B cell (primary cell): ENCODE measurements around the gene FAM217A. TPM values are rescaled to one million over a fixed set of nuclear protein-coding genes. Genes with fewer than 3 reads are reported as not detected.

Experiments
- ATAC-seq: fragments of 200-7000 bp; cut with Tn5 transposase; one replicate; pipeline ENCODE4 v1.10.0; 2021; ENCODE audit warnings: low read depth, mild to moderate bottlenecking, moderate number of reproducible peaks, moderate library complexity
- CTCF ChIA-PET: fragments of 350-600 bp; sonication (Branson Sonifier 250); formaldehyde crosslinking; loops from one replicate; lab custom pipeline; 2021; ENCODE audit warnings: antibody characterized with exemption, inconsistent platforms; lab: Charles Lee
- POLR2A ChIA-PET: fragments of 350-600 bp; sonication (Branson Sonifier 250); formaldehyde crosslinking; loops from one replicate; lab custom pipeline; 2021; ENCODE audit warnings: antibody characterized with exemption; lab: Charles Lee
- DNase-seq: peaks from one replicate; pipeline ENCODE4 v3.0.0; 2013
- H2AFZ ChIP-seq: 2 replicates; pipeline ENCODE4 v1.6.1; 2012; ENCODE audit warnings: mild to moderate bottlenecking, low read depth, low read length; ENCODE audit not compliant: insufficient read depth, poor library complexity, severe bottlenecking
- H3K27ac ChIP-seq, 2 donors: 1 replicate in 1 of 2; 2 replicates in 1 of 2; pipeline ENCODE4 v1.5.1; 2012 to 2013; ENCODE audit warnings: low read length in 2 of 2, mild to moderate bottlenecking in 2 of 2, moderate library complexity in 1 of 2
- H3K27me3 ChIP-seq, 4 experiments: fragments of 200-600 bp in 1 of 4; sonication (generic) in 1 of 4; replicated peaks in 1 of 4; 1 replicate in 2 of 4; 2 replicates in 2 of 4; pipeline versions ENCODE4 v1.6.1 to v1.7.0; 2013 to 2016; ENCODE audit warnings: low read length in 3 of 4, mild to moderate bottlenecking in 2 of 4, mixed read lengths in 1 of 4, moderate library complexity in 1 of 4; ENCODE audit not compliant: insufficient read depth in 4 of 4, control insufficient read depth in 3 of 4; ENCODE audit errors: control extremely low read depth in 1 of 4
- H3K36me3 ChIP-seq, 2 experiments: replicated peaks in 1 of 2; 1 replicate in 1 of 2; 2 replicates in 1 of 2; pipeline versions ENCODE4 v1.6.1 to v1.7.1; 2013; ENCODE audit warnings: low read length in 1 of 2; ENCODE audit not compliant: insufficient read depth in 2 of 2, control insufficient read depth in 1 of 2; ENCODE audit errors: control extremely low read depth in 1 of 2, extremely low read depth in 1 of 2
- H3K4me1 ChIP-seq, 2 donors: fragments of 200-600 bp in 1 of 2; sonication (generic) in 1 of 2; 1 replicate in 1 of 2; 2 replicates in 1 of 2; pipeline versions ENCODE4 v1.5.1 to v1.6.1; 2013 to 2017; ENCODE audit warnings: low read length in 2 of 2; ENCODE audit not compliant: control insufficient read depth in 2 of 2, insufficient read depth in 2 of 2
- H3K4me2 ChIP-seq: replicated peaks from 2 replicates; pipeline ENCODE3; 2012; ENCODE audit warnings: mild to moderate bottlenecking, low read depth, low read length; ENCODE audit not compliant: poor library complexity, severe bottlenecking
- H3K4me3 ChIP-seq, 5 experiments: fragments of 200-600 bp in 1 of 5; sonication (generic) in 1 of 5; 1 replicate in 3 of 5; 2 replicates in 2 of 5; pipeline versions ENCODE4 v1.5.1 to v1.7.0; 2011 to 2016; ENCODE audit warnings: low read length in 4 of 5, mild to moderate bottlenecking in 4 of 5, low read depth in 2 of 5, control low read depth in 1 of 5, moderate library complexity in 1 of 5; ENCODE audit not compliant: insufficient read depth in 1 of 5; ENCODE audit errors: control extremely low read depth in 1 of 5, extremely low read depth in 1 of 5
- H3K79me2 ChIP-seq: fragments of 200-600 bp; sonication (generic); one replicate; pipeline ENCODE4 v1.6.0; 2016; ENCODE audit warnings: low read length; ENCODE audit not compliant: control insufficient read depth, insufficient read depth
- H3K9ac ChIP-seq: fragments of 200-600 bp; sonication (generic); 2 replicates; pipeline ENCODE4 v1.6.1; 2017; ENCODE audit warnings: mild to moderate bottlenecking, low read length, moderate library complexity
- H3K9me3 ChIP-seq, 3 donors: one replicate each; pipeline versions ENCODE4 v1.6.1 to v1.7.1; 2013; ENCODE audit warnings: low read length in 2 of 3; ENCODE audit not compliant: control insufficient read depth in 2 of 3, insufficient read depth in 1 of 3; ENCODE audit errors: control extremely low read depth in 1 of 3
- H4K20me1 ChIP-seq: 2 replicates; pipeline ENCODE4 v1.6.0; 2012; ENCODE audit warnings: mild to moderate bottlenecking, low read length; ENCODE audit not compliant: insufficient read depth, control insufficient read depth, poor library complexity, severe bottlenecking
- H3K27ac Mint-ChIP-seq: one replicate; pipeline ENCODE4 v1.8.0; 2021; ENCODE audit warnings: mixed read lengths
- H3K27me3 Mint-ChIP-seq: one replicate; pipeline ENCODE4 v1.8.0; 2021; ENCODE audit warnings: mixed read lengths
- H3K4me1 Mint-ChIP-seq: one replicate; pipeline ENCODE4 v1.8.0; 2021; ENCODE audit warnings: mixed read lengths
- H3K4me3 Mint-ChIP-seq: one replicate; pipeline ENCODE4 v1.8.0; 2021; ENCODE audit warnings: mixed read lengths
- H3K9me3 Mint-ChIP-seq: one replicate; pipeline ENCODE4 v1.8.0; 2022; ENCODE audit warnings: mixed read lengths; ENCODE audit not compliant: insufficient read depth
- CTCF ChIP-seq: fragments of 200-600 bp; IDR thresholded peaks from one replicate; pipeline ENCODE4 v1.8.0; 2022; ENCODE audit warnings: antibody characterized with exemption, mild to moderate bottlenecking
- EZH2 ChIP-seq: IDR thresholded peaks from 2 replicates; pipeline ENCODE4 v1.6.1; 2012; ENCODE audit warnings: borderline replicate concordance, low read depth, mild to moderate bottlenecking, moderate library complexity, low read length; ENCODE audit not compliant: insufficient read depth, poor library complexity, severe bottlenecking
- WGBS: methylation state at CpG from one replicate; pipeline ENCODE4 v1.1.5; 2013; ENCODE audit warnings: missing lambda C conversion rate; ENCODE audit not compliant: insufficient coverage; 5-methylcytosine and 5-hydroxymethylcytosine counted together
- intact Hi-C: fragments of 100-400 bp; cut with micrococcal nuclease; formaldehyde crosslinking; loops from one replicate; pipeline ENCODE4 v1.10.0; 2022
- polyA plus RNA-seq: library from polyadenylated mRNA; depleted of rRNA; stranded (reverse); fragments of >200 nt; gene quantifications from 2 replicates; pipeline ENCODE4 v1.2.3, GENCODE V29; 2012
- total RNA-seq, 2 donors: library from RNA; stranded (reverse); fragments of 120-200 nt in 1 of 2; gene quantifications; 1 replicate in 1 of 2; 2 replicates in 1 of 2; pipeline versions ENCODE4 v1.2.3 to v1.2.4, GENCODE V29; 2013 to 2022

The FAM217A gene
- total and polyA plus RNA-seq, 2 donors (not counting 1 experiment from before 2014, with no cell fraction given) = not detected

GRCh38 chr6:4105980-4106536 is 27.1 kb upstream of the FAM217A start:
- TF ChIP-seq EZH2 (no peak), CTCF (no peak)
- Mint-ChIP-seq H3K27ac (no peak overlapping the region), H3K27me3 (no peaks in the 10 kb centered on the region), H3K4me3 (no peak overlapping the region), H3K9me3 (no peaks in the 10 kb centered on the region), H3K4me1 (no peaks in the 10 kb centered on the region)
- Histone ChIP-seq H3K27me3 (peaks cover 0 to 2% (median 0%) of the 10 kb centered on the region in 4 experiments), H3K4me2 (no peak overlapping the region), H3K9me3 (no peaks in the 10 kb centered on the region), H4K20me1 (no peaks in the 10 kb centered on the region), H3K9ac (no peak overlapping the region), H3K4me1 (no peaks in the 10 kb centered on the region), H3K27ac (no peak overlapping the region), H3K4me3 (no peak overlapping the region), H3K79me2 (no peaks in the 10 kb centered on the region), H2AFZ (no peak overlapping the region), H3K36me3 (no peaks in the 10 kb centered on the region)
- ChIA-PET POLR2A (no interaction called here), CTCF (no interaction called here)
- intact Hi-C loops = no loop called here
- ATAC-seq (no peak), DNase-seq (no peak)
- 78% methylated on average over 2 of the region's 4 CpGs for WGBS

GRCh38 chr6:4103929-4104328 is 25.0 kb upstream of the FAM217A start:
- Histone ChIP-seq H2AFZ (no peak overlapping the region), H3K27me3 (peaks cover 0 to 5% (median 0%) of the 10 kb centered on the region in 4 experiments), H4K20me1 (no peaks in the 10 kb centered on the region), H3K79me2 (no peaks in the 10 kb centered on the region), H3K27ac (no peak overlapping the region), H3K9me3 (no peaks in the 10 kb centered on the region), H3K4me2 (no peak overlapping the region), H3K36me3 (no peaks in the 10 kb centered on the region), H3K4me3 (no peak overlapping the region), H3K9ac (no peak overlapping the region), H3K4me1 (no peaks in the 10 kb centered on the region)
- intact Hi-C loops = no loop called here
- no peak for TF ChIP-seq CTCF
- ChIA-PET POLR2A (no interaction called here), CTCF (no interaction called here)
- no peak overlapping the region for H3K27ac Mint-ChIP-seq
- H3K27me3 Mint-ChIP-seq = peaks cover 4% of the 10 kb centered on the region
- WGBS = 83% methylated on average over 4 of the region's 5 CpGs
- H3K4me1 Mint-ChIP-seq = no peaks in the 10 kb centered on the region
- H3K9me3 Mint-ChIP-seq = no peaks in the 10 kb centered on the region
- DNase-seq = no peak
- no peak overlapping the region for H3K4me3 Mint-ChIP-seq
- no peak for ATAC-seq
